GM19240 (cell line): ENCODE data around the gene HMHB1.

Experiments used
- DNase-seq: peaks from one replicate; pipeline ENCODE4 v3.0.0; 2011; ENCODE audit warnings: low spot score; ENCODE audit not compliant: insufficient read length

HMHB1 gene

GRCh38 chr5:143865426-143866025 is 53.6 kb downstream of the HMHB1 start:
- DNase-seq = no peak
